ENCODE data around the gene ANO7.

DNA sequence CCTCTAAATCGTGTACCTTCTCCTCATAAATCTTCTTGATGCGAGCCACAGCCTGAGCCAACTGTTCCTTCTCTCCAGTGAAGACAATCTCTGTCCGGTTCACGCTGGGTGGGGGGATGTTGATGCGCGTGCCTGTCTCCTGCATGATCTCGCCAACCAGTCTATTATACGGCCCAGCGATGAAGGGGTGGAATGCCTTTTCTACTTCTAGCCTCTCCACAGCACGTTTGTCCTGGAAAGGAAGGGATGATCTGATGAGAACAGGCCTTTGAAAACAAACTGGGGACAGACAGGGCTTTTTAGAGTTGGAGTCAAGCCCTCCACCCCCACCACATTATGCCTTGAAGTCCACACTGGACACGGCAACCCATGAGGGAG lies 67.7 kb downstream of the ANO7 start:
- TF ChIP-seq POLR2A (IDR thresholded peaks at IDR 0.05): no peak
- TF ChIP-seq, protein P1, sequence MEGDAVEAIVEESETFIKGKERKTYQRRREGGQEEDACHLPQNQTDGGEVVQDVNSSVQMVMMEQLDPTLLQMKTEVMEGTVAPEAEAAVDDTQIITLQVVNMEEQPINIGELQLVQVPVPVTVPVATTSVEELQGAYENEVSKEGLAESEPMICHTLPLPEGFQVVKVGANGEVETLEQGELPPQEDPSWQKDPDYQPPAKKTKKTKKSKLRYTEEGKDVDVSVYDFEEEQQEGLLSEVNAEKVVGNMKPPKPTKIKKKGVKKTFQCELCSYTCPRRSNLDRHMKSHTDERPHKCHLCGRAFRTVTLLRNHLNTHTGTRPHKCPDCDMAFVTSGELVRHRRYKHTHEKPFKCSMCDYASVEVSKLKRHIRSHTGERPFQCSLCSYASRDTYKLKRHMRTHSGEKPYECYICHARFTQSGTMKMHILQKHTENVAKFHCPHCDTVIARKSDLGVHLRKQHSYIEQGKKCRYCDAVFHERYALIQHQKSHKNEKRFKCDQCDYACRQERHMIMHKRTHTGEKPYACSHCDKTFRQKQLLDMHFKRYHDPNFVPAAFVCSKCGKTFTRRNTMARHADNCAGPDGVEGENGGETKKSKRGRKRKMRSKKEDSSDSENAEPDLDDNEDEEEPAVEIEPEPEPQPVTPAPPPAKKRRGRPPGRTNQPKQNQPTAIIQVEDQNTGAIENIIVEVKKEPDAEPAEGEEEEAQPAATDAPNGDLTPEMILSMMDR (IDR thresholded peaks at IDR 0.05): no peak
